SK-N-SH (cell line): ENCODE measurements around the gene EPYC.

Experiments
- FOSL2 ChIP-seq: IDR thresholded peaks from 2 replicates; pipeline ENCODE4 v1.4.0; 2012; ENCODE audit warnings: low read depth, mild to moderate bottlenecking, moderate library complexity, borderline replicate concordance
- SIN3A ChIP-seq: IDR thresholded peaks from 2 replicates; pipeline ENCODE4 v1.6.1; 2012; ENCODE audit warnings: low read depth, mild to moderate bottlenecking, low read length, moderate library complexity, borderline replicate concordance
- YY1 ChIP-seq: IDR thresholded peaks from 2 replicates; pipeline ENCODE4 v1.4.0; 2012; ENCODE audit warnings: low read depth, mild to moderate bottlenecking
- TF ChIP-seq, protein P1 (sequence below): fragments of 200-600 bp; sonication (generic); IDR thresholded peaks from 2 replicates; pipeline ENCODE4 v1.6.1; 2017; ENCODE audit warnings: antibody characterized with exemption, mild to moderate bottlenecking, moderate library complexity
- TF ChIP-seq, protein P2 (sequence below): IDR thresholded peaks from 2 replicates; pipeline ENCODE4 v1.6.1; 2012; ENCODE audit warnings: mild to moderate bottlenecking, low read depth, low read length, moderate library complexity

DNA sequence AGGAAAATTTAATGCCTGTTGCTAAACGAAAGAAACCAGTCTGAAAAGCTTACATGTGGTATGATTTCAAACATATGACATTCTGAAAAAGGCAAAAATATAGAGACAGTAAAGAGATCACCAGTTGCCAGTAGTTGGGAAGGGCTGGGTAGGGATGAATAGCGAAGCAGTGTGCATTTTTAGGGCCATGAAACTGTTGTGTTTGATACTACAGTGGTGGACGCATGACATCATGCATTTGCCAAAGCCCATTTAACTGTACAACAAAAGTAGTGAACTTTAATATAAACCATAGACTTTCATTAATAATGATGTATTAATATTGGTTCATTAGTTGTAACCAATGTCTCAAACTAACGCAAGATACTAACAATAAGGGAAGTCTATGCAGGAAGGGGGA is 14.7 kb upstream of the EPYC start:
- TF ChIP-seq, protein P1, sequence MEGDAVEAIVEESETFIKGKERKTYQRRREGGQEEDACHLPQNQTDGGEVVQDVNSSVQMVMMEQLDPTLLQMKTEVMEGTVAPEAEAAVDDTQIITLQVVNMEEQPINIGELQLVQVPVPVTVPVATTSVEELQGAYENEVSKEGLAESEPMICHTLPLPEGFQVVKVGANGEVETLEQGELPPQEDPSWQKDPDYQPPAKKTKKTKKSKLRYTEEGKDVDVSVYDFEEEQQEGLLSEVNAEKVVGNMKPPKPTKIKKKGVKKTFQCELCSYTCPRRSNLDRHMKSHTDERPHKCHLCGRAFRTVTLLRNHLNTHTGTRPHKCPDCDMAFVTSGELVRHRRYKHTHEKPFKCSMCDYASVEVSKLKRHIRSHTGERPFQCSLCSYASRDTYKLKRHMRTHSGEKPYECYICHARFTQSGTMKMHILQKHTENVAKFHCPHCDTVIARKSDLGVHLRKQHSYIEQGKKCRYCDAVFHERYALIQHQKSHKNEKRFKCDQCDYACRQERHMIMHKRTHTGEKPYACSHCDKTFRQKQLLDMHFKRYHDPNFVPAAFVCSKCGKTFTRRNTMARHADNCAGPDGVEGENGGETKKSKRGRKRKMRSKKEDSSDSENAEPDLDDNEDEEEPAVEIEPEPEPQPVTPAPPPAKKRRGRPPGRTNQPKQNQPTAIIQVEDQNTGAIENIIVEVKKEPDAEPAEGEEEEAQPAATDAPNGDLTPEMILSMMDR: no peak
- TF ChIP-seq FOSL2 (no peak), SIN3A (no peak), YY1 (no peak)
- TF ChIP-seq, protein P2, sequence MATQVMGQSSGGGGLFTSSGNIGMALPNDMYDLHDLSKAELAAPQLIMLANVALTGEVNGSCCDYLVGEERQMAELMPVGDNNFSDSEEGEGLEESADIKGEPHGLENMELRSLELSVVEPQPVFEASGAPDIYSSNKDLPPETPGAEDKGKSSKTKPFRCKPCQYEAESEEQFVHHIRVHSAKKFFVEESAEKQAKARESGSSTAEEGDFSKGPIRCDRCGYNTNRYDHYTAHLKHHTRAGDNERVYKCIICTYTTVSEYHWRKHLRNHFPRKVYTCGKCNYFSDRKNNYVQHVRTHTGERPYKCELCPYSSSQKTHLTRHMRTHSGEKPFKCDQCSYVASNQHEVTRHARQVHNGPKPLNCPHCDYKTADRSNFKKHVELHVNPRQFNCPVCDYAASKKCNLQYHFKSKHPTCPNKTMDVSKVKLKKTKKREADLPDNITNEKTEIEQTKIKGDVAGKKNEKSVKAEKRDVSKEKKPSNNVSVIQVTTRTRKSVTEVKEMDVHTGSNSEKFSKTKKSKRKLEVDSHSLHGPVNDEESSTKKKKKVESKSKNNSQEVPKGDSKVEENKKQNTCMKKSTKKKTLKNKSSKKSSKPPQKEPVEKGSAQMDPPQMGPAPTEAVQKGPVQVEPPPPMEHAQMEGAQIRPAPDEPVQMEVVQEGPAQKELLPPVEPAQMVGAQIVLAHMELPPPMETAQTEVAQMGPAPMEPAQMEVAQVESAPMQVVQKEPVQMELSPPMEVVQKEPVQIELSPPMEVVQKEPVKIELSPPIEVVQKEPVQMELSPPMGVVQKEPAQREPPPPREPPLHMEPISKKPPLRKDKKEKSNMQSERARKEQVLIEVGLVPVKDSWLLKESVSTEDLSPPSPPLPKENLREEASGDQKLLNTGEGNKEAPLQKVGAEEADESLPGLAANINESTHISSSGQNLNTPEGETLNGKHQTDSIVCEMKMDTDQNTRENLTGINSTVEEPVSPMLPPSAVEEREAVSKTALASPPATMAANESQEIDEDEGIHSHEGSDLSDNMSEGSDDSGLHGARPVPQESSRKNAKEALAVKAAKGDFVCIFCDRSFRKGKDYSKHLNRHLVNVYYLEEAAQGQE: no peak
